Measurements from ENCODE around the gene TNRC6B. TPM values are rescaled to one million over a fixed set of nuclear protein-coding genes. Genes with fewer than 3 reads are reported as not detected.

Gene TNRC6B
- total and polyA plus RNA-seq, 2 experiments from 2014 or later = 46.9 to 87.8 TPM

DNA sequence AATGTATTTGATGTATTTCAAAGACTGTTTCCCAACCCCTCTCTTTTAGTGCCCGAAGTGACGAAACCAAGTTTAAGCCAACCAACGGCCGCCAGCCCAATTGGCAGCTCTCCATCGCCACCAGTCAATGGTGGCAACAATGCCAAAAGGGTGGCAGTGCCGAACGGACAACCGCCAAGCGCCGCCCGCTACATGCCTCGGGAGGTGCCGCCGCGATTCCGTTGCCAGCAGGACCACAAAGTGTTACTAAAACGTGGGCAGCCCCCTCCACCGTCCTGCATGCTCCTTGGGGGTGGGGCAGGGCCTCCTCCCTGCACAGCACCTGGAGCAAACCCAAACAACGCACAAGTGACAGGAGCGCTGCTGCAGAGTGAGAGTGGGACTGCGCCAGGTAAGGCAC is 84.1 kb downstream of the TNRC6B start (continued):
- TF ChIP-seq, protein P1, sequence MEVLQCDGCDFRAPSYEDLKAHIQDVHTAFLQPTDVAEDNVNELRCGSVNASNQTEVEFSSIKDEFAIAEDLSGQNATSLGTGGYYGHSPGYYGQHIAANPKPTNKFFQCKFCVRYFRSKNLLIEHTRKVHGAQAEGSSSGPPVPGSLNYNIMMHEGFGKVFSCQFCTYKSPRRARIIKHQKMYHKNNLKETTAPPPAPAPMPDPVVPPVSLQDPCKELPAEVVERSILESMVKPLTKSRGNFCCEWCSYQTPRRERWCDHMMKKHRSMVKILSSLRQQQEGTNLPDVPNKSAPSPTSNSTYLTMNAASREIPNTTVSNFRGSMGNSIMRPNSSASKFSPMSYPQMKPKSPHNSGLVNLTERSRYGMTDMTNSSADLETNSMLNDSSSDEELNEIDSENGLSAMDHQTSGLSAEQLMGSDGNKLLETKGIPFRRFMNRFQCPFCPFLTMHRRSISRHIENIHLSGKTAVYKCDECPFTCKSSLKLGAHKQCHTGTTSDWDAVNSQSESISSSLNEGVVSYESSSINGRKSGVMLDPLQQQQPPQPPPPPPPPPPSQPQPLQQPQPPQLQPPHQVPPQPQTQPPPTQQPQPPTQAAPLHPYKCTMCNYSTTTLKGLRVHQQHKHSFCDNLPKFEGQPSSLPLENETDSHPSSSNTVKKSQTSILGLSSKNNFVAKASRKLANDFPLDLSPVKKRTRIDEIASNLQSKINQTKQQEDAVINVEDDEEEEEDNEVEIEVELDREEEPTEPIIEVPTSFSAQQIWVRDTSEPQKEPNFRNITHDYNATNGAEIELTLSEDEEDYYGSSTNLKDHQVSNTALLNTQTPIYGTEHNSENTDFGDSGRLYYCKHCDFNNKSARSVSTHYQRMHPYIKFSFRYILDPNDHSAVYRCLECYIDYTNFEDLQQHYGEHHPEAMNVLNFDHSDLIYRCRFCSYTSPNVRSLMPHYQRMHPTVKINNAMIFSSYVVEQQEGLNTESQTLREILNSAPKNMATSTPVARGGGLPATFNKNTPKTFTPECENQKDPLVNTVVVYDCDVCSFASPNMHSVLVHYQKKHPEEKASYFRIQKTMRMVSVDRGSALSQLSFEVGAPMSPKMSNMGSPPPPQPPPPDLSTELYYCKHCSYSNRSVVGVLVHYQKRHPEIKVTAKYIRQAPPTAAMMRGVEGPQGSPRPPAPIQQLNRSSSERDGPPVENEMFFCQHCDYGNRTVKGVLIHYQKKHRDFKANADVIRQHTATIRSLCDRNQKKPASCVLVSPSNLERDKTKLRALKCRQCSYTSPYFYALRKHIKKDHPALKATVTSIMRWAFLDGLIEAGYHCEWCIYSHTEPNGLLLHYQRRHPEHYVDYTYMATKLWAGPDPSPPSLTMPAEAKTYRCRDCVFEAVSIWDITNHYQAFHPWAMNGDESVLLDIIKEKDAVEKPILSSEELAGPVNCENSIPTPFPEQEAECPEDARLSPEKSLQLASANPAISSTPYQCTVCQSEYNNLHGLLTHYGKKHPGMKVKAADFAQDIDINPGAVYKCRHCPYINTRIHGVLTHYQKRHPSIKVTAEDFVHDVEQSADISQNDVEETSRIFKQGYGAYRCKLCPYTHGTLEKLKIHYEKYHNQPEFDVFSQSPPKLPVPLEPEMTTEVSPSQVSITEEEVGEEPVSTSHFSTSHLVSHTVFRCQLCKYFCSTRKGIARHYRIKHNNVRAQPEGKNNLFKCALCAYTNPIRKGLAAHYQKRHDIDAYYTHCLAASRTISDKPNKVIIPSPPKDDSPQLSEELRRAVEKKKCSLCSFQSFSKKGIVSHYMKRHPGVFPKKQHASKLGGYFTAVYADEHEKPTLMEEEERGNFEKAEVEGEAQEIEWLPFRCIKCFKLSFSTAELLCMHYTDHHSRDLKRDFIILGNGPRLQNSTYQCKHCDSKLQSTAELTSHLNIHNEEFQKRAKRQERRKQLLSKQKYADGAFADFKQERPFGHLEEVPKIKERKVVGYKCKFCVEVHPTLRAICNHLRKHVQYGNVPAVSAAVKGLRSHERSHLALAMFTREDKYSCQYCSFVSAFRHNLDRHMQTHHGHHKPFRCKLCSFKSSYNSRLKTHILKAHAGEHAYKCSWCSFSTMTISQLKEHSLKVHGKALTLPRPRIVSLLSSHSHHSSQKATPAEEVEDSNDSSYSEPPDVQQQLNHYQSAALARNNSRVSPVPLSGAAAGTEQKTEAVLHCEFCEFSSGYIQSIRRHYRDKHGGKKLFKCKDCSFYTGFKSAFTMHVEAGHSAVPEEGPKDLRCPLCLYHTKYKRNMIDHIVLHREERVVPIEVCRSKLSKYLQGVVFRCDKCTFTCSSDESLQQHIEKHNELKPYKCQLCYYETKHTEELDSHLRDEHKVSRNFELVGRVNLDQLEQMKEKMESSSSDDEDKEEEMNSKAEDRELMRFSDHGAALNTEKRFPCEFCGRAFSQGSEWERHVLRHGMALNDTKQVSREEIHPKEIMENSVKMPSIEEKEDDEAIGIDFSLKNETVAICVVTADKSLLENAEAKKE (CRISPR knock-in tag; IDR thresholded peaks at IDR 0.05) = no peak
- TF ChIP-seq CREB1 (CRISPR knock-in tag; IDR thresholded peaks at IDR 0.05; ENCODE audit: low read depth) (no peak), POLR2AphosphoS5 (IDR thresholded peaks at IDR 0.05; ENCODE audit: low read depth) (no peak)

- H3K27ac ChIP-seq (ENCODE audit: low read depth) = no peak overlapping the region
- DNase-seq (ENCODE audit: low spot score) = no peak
- peaks cover 11% of the 10 kb centered on the region for H3K4me1 Mint-ChIP-seq
- no peak overlapping the region for H3K4me2 ChIP-seq
- H3K27me3 Mint-ChIP-seq (ENCODE audit: insufficient read depth, low read depth, poor library complexity) = peaks cover 3% of the 10 kb centered on the region
- peaks cover 75% of the 10 kb centered on the region for H3K79me2 ChIP-seq (replicated peaks; ENCODE audit: insufficient read depth)
- no peak overlapping the region for H3K4me3 Mint-ChIP-seq
- H3K4me3 ChIP-seq = no peak overlapping the region
- no peaks in the 10 kb centered on the region for H3K4me1 ChIP-seq (ENCODE audit: insufficient read depth)
- peaks cover 6% of the 10 kb centered on the region; the same call in 1 of the 2 replicates for H4K20me1 ChIP-seq (replicated peaks; ENCODE audit: insufficient read depth)
- H3K36me3 Mint-ChIP-seq (ENCODE audit: low read depth) = peaks cover 67% of the 10 kb centered on the region
- no peaks in the 10 kb centered on the region for H3K9me2 ChIP-seq (ENCODE audit: insufficient read depth)
- peaks cover 13% of the 10 kb centered on the region; the same call in 1 of the 2 replicates for H3K36me3 ChIP-seq (ENCODE audit: insufficient read depth)
- H3K27ac Mint-ChIP-seq = no peak overlapping the region
- H3K9me3 Mint-ChIP-seq = no peaks in the 10 kb centered on the region
- H3K27me3 ChIP-seq (ENCODE audit: insufficient read depth) = no peaks in the 10 kb centered on the region
- no peak; the same call in 2 of the 3 replicates for ATAC-seq
- no peaks in the 10 kb centered on the region for H3F3A ChIP-seq (replicated peaks; ENCODE audit: low read depth)
- H2AFZ ChIP-seq = no peak overlapping the region
- TF ChIP-seq CREB1 (CRISPR knock-in tag; IDR thresholded peaks at IDR 0.05; ENCODE audit: low read depth) (no peak), EZH2 (IDR thresholded peaks at IDR 0.05; ENCODE audit: low read depth, unreplicated experiment) (no peak), ZNF331 (CRISPR knock-in tag; IDR thresholded peaks at IDR 0.05; ENCODE audit: low read depth) (no peak), NANOG (IDR thresholded peaks at IDR 0.05; ENCODE audit: borderline replicate concordance) (no peak), JUNB (IDR thresholded peaks at IDR 0.05; ENCODE audit: unreplicated experiment) (no peak), POLR2AphosphoS5 (IDR thresholded peaks at IDR 0.05; ENCODE audit: low read depth) (no peak)
- TF ChIP-seq, protein P1 (CRISPR knock-in tag; IDR thresholded peaks at IDR 0.05) = no peak
Measured at GRCh38 chr22:40263191-40263590, 85.5 kb downstream of the TNRC6B start.

Measured in GM23338 (cell line).